GM12875 (cell line): ENCODE results near the gene REV3L.
A peak's percentile ranks its signal among the peaks of the same experiment; 100 is the strongest.
"Not testable (repeated sequence)": the region's sequence is repeated elsewhere in the genome, so short reads cannot be mapped to it uniquely, and the experiment has no call there.

Source experiments
- H3K4me3 ChIP-seq: one replicate; pipeline ENCODE4 v1.5.1; 2011; ENCODE audit warnings: low read depth, low read length, control low read depth
- TF ChIP-seq, protein P1 (sequence below): IDR thresholded peaks from 2 replicates; pipeline ENCODE4 v1.5.1; 2011; ENCODE audit warnings: low read depth, mild to moderate bottlenecking, control low read depth, inconsistent platforms, low read length, moderate library complexity, borderline replicate concordance; ENCODE audit not compliant: insufficient read depth

Gene REV3L

DNA sequence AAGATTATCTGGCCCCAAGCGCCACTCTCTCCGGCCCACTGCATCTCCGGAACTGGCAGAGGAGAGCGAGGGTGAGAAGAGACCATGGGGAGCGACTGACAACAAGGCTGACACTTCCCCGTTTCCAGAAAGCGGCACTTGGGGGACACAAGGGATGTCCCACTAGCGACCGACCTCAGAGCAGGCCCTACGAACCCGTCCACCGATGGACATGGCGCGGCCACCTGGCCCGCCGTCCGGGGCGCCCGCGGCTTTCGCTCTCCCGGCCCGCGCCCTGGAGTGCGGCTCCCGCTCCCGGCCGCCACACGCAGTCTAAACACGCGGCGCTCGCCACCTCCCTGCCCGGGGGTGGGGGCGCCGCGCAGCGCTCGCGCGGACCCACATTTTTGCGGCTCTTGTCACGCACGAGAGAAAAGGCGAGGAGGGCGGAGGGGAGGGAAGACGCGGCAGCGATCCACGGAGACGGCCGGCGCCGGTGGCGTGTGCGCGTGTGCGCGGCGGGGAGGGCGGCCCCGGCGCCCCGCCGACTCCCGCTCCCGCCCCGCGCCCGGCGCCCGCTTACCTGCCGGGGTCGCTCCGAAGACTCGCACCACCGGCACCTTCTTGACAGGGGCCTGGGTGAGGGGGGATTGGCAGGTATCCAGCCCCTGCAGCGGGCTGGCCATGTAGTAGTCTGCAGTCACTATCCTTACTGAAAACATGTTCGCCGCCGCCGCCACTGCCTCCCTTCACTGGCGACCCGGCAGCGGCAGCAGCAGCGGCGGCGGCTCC, 645 bp downstream of the REV3L start:
- peak overlapping the region; percentile 69 for H3K4me3 ChIP-seq
- TF ChIP-seq, protein P1, sequence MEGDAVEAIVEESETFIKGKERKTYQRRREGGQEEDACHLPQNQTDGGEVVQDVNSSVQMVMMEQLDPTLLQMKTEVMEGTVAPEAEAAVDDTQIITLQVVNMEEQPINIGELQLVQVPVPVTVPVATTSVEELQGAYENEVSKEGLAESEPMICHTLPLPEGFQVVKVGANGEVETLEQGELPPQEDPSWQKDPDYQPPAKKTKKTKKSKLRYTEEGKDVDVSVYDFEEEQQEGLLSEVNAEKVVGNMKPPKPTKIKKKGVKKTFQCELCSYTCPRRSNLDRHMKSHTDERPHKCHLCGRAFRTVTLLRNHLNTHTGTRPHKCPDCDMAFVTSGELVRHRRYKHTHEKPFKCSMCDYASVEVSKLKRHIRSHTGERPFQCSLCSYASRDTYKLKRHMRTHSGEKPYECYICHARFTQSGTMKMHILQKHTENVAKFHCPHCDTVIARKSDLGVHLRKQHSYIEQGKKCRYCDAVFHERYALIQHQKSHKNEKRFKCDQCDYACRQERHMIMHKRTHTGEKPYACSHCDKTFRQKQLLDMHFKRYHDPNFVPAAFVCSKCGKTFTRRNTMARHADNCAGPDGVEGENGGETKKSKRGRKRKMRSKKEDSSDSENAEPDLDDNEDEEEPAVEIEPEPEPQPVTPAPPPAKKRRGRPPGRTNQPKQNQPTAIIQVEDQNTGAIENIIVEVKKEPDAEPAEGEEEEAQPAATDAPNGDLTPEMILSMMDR, result no peak

DNA sequence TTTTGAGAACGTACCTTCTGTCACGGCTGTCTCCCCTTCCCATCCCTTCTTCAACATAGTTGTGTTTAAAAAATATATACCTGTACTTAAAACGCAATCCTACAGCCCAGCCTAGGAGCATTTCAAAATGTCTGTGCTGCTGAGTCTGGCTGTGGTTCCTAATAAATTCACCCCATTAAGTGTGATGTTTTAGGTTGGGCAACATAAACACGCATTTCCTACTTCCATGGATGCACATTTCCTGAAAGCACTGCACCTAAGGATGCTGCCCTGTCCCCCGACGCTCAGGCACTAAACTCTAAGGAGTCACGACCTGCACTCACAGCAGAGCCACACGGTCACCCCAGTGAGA, 1.2 kb downstream of the REV3L start:
- H3K4me3 ChIP-seq, result peak overlapping the region; percentile 69
- TF ChIP-seq, protein P1, result no peak

DNA sequence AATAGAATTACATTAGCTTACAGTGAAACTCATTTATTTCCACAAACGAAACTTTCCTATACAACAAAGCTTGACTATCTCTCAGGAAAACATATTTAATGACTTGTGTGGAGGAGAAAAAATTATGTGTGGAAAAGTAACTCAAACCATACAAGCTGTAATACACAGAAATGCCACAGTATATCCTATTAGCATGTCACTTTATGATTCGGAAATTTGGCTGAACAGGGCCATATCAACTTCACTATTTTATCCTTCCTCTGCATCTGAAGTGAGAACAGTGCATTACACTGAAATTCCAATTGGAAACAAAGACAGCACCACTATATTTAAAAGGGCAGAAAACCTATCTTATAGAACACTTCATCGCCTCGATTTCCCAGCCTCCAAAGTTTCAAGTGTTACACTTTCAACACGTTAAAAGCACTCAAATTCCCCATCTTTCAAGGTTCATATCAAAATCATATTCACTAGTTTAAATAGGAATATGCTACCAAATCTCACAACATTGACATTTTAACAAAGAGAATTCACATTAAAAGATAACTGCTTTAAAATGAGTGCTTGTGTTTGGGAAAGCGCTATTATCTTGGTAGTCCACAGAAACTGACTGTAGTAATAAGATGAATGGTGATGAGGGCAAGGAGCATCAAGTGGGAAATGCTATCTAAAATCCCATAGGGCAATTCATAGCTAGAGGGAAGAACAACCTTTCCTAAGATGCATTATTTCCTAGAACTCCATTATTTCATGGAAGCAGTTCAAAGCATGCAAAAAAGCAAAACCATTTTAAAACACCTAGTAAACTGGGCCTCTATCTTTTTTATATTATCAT, 1.8 kb downstream of the REV3L start:
- peak overlapping the region; percentile 69 for H3K4me3 ChIP-seq
- TF ChIP-seq, protein P1, result no peak

DNA sequence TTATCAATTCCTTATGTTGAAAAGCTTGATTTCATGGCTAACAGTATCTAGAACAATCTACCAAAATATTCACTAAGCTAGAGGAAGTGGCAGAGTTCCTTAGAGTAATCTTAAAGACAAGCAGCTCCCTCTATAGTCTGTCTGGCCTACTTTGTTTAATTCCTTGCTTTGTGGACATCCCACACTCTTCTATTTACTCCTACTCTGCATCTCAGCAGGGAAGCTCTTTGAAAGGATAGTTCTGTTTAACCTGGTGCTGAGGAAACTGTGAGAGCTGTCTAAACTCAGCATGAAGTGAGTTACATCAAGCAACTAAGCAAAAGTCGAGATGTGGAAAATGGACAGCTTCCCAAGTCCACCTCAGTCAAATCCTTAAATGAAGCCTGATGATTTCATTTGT, 4.3 kb downstream of the REV3L start:
- TF ChIP-seq, protein P1, result no peak
- H3K4me3 ChIP-seq, result no peak overlapping the region

DNA sequence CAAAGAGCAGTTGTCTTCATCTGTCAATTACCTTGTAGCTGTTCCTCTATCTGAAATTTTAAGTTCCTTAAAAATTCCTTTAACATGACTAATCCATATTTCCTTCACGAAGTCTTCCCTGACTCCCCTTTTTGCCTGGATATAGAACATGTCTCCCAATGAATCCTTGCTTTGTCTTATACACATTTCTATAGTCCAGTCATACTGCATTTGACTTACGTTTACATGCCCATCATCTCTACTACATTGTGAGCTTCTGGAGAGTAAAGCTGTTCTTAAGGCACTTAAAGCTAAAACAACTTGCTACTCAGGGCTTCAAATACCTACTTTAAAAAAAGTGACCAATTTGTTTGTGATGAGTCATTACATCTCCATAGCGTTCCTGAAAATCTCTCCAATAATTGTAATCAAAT, 4.9 kb downstream of the REV3L start:
- TF ChIP-seq, protein P1, result no peak
- H3K4me3 ChIP-seq, result no peak overlapping the region

DNA sequence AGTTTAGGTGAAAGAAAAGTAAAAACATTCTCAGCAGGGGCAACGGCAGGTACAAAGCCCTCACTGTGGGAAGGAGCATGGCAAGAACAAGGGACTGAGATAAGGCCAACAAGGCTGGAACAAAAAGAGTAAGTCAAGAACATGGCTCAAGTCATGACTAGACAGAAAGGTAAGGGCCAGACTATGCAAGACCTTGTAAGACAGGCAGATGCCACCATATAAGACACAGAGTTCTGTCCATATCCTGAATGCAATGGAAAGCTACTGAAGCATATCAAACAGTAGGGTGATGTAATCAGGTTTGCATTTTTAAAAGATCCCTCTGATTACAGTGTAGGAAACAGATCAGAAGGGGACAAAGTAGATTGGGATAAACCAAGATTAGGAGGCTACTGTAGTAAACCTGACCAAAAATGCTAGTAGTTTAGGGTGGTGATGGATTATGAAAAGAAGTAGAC, 5.5 kb downstream of the REV3L start:
- TF ChIP-seq, protein P1, result no peak
- H3K4me3 ChIP-seq, result no peak overlapping the region

DNA sequence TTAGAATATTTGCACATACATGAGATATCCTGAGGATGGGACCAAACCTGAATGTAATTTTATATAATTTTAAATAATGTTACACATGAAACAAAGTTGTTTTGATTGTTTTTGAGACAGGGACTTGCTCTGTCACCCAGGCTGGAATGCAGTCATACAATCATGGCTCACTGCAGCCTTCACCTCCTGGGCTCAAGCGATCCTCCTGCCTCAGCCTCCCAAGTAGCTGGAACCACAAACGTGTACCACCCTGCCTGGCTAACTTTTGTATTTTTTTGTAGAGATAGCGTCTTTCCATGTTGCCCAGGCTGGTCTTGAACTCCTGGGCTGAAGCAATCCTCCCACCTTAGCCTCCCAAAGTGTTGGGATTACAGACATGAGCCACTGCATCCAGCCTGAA, 7.0 kb downstream of the REV3L start:
- H3K4me3 ChIP-seq, result not testable (repeated sequence)
